ENCODE measurements around the gene NAV3.

The NAV3 gene

GRCh38 chr12:77980782-77981181 is 150.1 kb downstream of the NAV3 start:
- DNase-seq (ENCODE audit: low read depth in 2 of 2): no peak

DNA sequence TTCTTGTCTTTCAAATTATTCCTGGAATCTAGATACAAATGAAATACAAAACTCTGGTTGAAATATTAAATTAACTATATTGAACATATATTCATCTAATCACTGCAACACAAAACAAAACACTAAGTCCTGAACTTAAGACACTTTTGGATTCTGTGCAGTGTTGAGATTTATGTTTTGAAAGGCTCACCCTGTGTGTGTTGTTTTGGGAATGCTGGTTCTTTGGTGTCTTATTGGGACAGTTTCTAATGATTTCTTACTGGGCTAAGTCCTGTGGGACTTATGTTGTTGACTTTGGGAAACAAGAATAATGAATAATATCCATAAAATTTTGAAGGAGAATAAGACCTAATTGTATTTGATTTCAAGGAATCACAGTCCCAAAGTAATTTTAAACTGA is 153.2 kb downstream of the NAV3 start:
- DNase-seq (ENCODE audit: low read depth in 2 of 2): no peak

- no peak for DNase-seq (ENCODE audit: low read depth in 2 of 2)
Observed at GRCh38 chr12:77992760-77993159, 162.1 kb downstream of the NAV3 start.

GRCh38 chr12:77993658-77994057 is 163.0 kb downstream of the NAV3 start:
- no peak for DNase-seq (ENCODE audit: low read depth in 2 of 2)

DNA sequence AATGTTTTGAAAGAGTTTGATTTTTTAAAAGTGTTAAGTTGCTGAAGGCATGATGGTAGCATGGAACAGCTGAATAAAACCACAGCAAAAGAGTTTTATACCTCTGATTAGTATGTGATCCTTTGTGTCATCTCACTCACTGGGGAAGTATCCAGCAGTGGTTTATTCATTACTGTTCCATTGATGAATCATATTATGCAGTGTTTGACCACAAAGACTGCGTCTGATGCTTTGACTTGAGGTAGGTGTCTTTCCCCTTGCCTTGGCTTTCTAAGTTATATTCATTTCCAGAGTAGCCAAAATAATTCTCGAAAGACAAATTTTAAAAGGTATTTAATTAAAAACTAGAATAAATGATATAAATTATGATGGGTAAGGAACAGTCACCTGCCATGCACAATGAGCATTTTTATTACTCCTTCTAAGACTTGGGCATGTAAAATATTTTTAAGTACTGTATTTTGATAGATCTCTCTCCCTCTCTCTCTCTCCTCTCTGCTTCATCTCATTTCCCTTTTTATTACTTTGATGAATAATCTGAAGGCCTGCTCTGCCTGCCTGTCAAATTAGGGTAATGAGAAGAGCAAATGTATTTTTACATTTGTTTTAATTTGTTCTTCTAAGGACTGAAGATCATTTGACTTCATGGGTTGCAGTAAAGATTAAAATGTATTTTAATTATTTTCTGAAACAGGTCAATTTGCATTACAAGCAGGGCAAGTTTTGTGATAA is 164.9 kb downstream of the NAV3 start:
- DNase-seq (ENCODE audit: low read depth in 2 of 2): no peak

- no peak for DNase-seq (ENCODE audit: low read depth in 2 of 2)
Observed at GRCh38 chr12:77996670-77997069, 166.0 kb downstream of the NAV3 start.

DNA sequence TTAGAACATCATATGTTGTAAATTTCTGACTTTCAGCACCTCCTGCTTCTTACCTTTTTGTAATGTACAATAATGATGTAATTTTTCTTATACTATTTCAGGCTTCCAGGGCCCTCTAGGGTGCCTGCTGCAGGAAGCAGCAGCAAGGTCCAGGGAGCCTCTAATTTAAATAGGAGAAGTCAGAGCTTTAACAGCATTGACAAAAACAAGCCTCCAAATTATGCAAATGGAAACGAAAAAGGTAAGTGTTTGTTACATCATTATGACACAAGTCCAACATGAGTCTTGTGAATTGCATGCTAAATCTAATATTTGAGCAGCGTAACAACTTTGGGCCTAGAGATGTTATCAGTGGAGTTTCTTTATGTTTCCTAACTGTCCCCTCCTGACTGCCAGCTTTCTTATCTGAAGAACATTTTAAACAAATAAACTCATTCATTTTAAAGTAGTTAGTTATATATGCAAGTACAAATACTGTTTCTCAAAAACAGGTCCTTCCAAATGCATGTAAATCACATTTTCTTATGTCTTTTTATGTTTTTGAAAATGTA is 167.6 kb downstream of the NAV3 start:
- DNase-seq (ENCODE audit: low read depth in 2 of 2): no peak

DNA sequence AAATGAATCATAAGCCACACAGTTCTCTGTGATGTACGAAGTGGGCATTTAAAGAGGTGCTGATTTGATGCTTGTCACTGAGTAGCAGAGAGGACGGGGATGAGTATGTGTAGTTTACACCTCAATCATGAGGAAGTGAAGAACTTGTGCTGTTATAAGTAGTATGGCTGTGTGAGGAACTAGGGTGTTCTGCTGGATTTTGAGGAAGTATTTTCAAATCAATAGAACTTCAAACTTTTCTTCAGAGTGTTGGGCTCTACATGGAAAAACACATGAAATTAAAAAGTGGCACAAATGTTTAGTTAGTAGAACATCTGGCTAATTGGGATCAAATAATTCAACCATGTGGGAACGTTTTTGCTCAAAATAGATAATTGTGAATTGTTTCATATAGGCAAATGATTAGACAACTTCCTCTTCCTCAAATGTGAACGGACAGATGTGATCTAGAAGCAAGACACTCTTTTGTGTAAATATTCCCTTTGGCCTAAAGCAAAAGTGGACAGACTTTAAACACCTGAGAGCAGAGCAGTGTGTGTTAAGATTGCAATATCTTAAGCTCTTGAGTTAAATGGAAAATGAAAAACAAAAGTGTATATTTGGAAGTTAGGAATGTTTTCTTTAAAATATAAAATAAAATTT is 168.5 kb downstream of the NAV3 start:
- DNase-seq (ENCODE audit: low read depth in 2 of 2): no peak

- DNase-seq (ENCODE audit: low read depth in 2 of 2): no peak
Observed at GRCh38 chr12:78002878-78003277, 172.2 kb downstream of the NAV3 start.

DNA sequence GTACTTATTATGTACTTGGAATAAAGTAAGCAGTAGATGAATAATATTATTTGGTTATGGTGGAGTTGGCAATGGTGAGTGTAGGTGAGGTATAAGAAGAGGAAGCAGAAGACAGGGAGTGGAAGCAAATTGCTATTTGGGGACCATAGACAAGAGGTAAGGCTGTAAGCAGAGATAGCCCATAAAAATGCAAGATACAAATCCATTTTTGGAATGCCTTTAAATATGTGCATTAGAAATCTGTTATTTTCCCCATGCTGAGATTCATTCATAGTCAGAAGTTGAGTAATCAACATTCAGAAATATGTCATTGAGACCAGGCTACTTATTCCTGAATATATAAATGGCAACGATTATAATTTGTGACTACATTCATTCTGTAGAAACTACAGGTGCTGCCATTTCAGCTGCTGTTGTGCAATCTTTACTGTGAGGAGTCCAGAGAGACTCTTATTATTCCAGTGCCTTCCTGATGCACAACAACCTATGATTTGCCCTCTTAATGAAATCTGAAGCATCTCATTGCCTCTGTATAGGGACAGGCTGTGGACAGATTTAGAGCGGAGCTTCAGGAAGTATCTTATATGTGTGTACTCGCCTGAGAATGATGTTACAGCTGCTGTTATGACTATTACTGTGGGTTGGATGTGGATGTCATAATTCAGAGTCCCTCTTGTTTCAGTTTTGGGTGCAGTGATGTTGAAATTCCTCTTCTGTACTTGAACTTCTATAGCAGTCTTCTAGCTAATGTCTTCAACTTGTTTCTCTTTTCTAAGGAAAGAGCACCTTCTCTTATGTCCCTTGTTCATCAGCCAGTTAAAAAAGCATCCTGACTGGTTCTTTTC is 173.8 kb downstream of the NAV3 start:
- DNase-seq (ENCODE audit: low read depth in 2 of 2): no peak

DNA sequence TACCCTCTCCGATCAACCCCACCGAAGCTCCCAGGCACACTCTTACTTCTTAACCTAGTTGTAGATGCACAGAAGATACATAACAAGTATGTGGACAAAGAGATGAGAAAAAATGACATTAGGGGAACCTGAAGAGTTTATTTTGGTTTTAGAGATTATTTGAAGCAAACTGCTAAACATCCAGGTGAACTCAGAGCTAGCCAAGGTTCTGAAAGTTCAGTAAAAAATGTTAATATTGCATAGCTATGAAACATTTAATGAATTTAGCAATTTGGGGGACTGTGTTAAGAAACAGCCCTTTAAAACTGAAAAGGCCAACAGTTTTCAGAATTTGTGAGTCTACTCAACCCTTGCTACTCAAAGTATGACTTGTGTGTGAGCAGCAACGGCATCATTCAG is 174.4 kb downstream of the NAV3 start:
- no peak for DNase-seq (ENCODE audit: low read depth in 2 of 2)

DNA sequence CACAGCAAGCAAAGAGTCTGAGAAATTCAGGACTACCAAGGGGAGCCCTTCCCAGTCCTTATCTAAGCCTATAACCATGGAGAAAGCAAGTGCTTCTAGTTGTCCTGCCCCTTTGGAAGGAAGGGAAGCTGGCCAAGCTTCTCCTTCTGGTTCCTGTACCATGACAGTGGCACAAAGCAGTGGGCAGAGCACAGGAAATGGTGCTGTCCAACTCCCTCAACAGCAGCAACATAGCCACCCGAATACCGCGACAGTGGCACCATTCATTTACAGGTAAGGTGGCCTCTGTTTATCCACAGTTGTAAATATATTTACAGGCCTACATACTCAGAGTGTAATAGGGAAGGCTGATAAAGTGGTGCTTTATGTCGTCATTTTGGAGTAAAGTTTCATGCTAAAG is 176.5 kb downstream of the NAV3 start:
- no peak for DNase-seq (ENCODE audit: low read depth in 2 of 2)

DNA sequence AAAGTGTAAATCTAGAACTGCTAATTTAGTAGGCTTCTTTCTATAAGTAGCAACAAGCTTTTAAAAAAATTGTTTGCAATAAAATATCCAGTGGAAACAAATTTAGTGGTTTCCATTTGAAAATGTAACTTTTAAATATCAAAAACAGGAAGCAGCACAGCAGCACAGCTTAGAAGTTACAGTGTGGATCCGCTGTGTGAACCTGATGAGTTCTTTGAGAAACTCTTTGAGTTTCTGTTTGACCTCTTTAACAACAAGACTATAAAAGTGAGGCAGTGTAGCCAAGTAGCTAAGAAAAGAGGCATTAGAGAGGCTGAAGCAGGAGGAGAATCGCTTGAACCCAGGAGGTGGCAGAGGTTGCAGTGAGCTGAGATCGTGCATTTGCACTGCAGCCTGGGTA is 178.3 kb downstream of the NAV3 start:
- DNase-seq (ENCODE audit: low read depth in 2 of 2): no peak

DNA sequence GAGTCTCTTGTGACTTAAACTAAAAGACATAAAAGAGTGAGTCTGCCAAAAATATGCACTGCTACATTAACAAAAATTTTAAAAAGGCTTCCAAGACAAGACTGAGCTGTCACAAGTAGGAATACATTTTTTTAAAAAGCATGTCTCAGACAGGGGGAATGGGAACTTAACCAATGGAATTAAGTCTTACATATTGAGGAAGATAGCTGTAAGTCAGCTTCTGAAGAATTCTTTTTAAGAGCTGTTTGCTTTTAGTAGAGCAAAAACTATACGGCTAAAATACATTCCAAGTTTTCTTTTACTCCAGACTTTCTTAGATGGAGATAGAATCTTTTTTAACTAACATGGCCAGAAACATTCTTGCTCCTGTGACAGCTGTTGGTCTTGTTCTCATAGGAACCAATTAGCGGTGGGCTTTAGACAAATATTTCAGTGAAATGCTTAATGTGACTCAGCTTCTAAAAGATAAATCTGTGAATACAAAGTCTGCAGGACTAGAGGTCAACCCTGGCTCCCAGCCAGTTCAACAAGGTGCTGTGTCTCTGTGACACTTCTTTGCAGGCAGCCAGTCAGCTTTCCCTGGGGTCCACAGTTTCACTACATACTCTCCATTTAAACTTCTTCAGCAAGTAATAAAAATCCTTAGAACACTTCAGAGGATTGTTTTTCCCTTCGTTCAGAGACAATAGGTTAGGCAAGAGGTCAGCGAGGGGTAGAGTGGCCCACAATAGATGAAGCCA is 187.6 kb downstream of the NAV3 start:
- DNase-seq (ENCODE audit: low read depth in 2 of 2): no peak

DNA sequence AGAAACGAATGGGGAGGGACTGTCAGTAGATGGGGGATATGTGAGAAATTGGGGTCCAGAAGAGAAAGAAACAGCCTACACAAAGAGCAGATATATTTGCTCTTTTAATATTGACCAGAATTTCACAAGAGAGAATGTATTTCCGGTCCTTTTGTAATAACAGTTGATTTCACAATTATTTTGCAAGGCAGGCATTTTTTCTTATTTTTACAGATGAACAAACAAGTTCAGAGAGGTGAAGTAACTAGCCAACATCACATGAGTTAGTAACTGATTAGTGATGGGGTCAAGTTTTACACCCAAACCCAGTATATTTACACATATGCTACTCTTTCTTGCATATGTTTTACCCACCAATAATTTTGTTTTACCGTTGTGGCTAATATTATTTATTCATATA is 188.2 kb downstream of the NAV3 start:
- DNase-seq (ENCODE audit: low read depth in 2 of 2): no peak

DNA sequence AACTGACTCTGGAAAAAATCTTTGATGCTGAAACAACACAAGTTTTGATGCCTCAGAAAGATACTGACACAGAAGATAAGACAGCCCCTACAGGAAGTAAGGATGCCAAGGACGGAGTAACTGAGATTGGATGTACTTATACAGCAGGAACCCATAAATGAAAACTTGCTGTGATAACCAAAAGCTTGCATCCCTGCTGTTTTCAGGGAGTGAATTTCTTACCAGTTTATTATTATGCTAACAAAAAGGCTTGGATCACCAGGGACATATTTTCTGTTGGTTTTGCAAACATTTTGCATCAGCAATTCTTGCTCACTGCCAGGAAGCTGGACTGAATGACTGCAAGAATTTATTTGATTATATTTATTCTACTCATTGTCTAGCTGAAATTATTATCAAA is 197.7 kb downstream of the NAV3 start:
- DNase-seq (ENCODE audit: low read depth in 2 of 2): no peak

- no peak for DNase-seq (ENCODE audit: low read depth in 2 of 2)
Observed at GRCh38 chr12:78034025-78034424, 203.3 kb downstream of the NAV3 start.

- no peak for DNase-seq (ENCODE audit: low read depth in 2 of 2)
Observed at GRCh38 chr12:78035901-78036606, 205.4 kb downstream of the NAV3 start.

DNA sequence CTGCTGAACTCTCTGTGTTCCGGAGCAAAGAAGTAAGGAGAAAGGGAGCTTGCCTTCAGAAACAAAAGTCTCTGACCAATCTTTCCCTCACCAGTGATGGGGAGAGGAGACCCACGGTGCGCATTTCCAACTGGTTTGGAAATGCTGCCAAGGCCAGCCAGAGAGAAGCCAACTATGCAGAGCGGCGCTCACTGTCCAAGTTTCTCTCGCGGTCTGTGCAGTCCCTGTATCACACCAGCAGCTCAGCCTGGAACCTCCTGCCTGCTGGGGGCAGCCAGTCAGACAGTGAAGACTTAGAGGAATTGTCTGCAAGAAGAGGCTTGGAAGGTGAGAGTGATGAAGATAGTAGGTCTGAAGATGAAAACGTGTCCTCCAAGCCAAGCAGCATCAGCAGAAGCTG is 206.2 kb downstream of the NAV3 start:
- DNase-seq (ENCODE audit: low read depth in 2 of 2): no peak

GRCh38 chr12:78037707-78038106 is 207.0 kb downstream of the NAV3 start:
- DNase-seq (ENCODE audit: low read depth in 2 of 2): no peak

- no peak for DNase-seq (ENCODE audit: low read depth in 2 of 2)
Observed at GRCh38 chr12:78038541-78038940, 207.8 kb downstream of the NAV3 start.

Measured in stimulated activated CD8-positive, alpha-beta memory T cell treated with anti-CD3 and anti-CD28 coated beads, Interleukin-2, amount 100 ng/mL, for 48 hours (primary cell).